PFSK-1 (cell line): ENCODE measurements around the gene OBP2B.

Experiments used
- FOXP2 ChIP-seq: optimal IDR thresholded peaks from 2 replicates; pipeline ENCODE3; 2011; ENCODE audit warnings: borderline replicate concordance, control low read depth, inconsistent platforms; ENCODE audit not compliant: insufficient read depth; ENCODE audit errors: extremely low read length, extremely low read depth
- POLR2AphosphoS5 ChIP-seq: IDR thresholded peaks from 2 replicates; pipeline ENCODE4 v1.6.1; 2012; ENCODE audit warnings: low read depth, mild to moderate bottlenecking, control low read depth, low read length, moderate library complexity
- SIN3A ChIP-seq: IDR thresholded peaks from 2 replicates; pipeline ENCODE4 v1.6.1; 2012; ENCODE audit warnings: mild to moderate bottlenecking, low read length, moderate library complexity, borderline replicate concordance; ENCODE audit not compliant: insufficient read depth
- TAF1 ChIP-seq: IDR thresholded peaks from 2 replicates; pipeline ENCODE4 v1.6.1; 2012; ENCODE audit warnings: low read length, control low read depth, borderline replicate concordance; ENCODE audit not compliant: insufficient read depth
- TF ChIP-seq, protein P1 (sequence below), 2 experiments: IDR thresholded peaks; 2 replicates each; pipeline versions ENCODE4 v1.6.1 to v1.8.0; 2011 to 2012; ENCODE audit warnings: low read depth in 2 of 2, low read length in 2 of 2, control low read depth in 1 of 2, inconsistent platforms in 1 of 2, mild to moderate bottlenecking in 1 of 2, moderate library complexity in 1 of 2; ENCODE audit not compliant: insufficient read depth in 1 of 2

The OBP2B gene

DNA sequence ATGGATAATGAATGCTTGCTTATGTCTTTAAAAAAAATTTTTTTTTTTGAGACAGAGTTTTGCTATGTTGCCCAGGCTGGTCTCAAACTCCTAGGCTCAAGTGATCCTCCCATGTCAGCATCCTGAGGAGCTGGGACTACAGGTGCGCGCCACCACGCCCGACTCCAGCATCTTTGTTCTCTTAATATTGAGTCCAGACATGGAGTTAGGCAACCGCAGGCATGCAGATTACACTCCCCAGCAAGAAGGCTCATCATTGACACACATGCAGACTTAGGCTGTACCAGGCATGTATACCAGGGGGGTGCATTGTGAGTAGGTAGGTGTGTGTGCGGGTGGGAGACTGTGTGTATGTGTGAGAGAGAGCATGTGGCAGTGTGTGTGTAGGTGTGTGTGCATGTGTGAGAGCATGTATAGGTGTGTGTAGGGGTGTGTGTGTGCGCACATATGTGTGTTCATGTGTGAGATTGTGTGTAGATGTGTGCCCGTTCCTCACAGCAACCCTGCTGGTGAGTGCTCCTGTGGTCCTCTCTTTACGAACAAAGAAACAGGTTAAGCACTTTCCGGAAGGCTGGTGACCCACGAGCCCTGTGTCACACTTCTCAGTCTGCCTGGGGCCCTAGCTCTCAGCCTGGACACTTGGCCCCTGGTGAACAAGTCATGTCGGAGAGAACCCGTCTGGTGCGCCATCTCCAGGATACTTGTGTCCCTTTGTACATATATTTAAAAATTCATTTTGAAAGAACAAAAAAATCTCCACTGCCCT lies 6.2 kb downstream of the OBP2B start:
- TF ChIP-seq SIN3A, result no peak
- TF ChIP-seq TAF1, result no peak
- no peak for TF ChIP-seq FOXP2
- TF ChIP-seq, protein P1, sequence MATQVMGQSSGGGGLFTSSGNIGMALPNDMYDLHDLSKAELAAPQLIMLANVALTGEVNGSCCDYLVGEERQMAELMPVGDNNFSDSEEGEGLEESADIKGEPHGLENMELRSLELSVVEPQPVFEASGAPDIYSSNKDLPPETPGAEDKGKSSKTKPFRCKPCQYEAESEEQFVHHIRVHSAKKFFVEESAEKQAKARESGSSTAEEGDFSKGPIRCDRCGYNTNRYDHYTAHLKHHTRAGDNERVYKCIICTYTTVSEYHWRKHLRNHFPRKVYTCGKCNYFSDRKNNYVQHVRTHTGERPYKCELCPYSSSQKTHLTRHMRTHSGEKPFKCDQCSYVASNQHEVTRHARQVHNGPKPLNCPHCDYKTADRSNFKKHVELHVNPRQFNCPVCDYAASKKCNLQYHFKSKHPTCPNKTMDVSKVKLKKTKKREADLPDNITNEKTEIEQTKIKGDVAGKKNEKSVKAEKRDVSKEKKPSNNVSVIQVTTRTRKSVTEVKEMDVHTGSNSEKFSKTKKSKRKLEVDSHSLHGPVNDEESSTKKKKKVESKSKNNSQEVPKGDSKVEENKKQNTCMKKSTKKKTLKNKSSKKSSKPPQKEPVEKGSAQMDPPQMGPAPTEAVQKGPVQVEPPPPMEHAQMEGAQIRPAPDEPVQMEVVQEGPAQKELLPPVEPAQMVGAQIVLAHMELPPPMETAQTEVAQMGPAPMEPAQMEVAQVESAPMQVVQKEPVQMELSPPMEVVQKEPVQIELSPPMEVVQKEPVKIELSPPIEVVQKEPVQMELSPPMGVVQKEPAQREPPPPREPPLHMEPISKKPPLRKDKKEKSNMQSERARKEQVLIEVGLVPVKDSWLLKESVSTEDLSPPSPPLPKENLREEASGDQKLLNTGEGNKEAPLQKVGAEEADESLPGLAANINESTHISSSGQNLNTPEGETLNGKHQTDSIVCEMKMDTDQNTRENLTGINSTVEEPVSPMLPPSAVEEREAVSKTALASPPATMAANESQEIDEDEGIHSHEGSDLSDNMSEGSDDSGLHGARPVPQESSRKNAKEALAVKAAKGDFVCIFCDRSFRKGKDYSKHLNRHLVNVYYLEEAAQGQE (IDR thresholded peaks at IDR 0.05; ENCODE audit: insufficient read depth in 1 of 2, low read depth in 2 of 2, low read length in 2 of 2), result no peak
- TF ChIP-seq POLR2AphosphoS5, result no peak

DNA sequence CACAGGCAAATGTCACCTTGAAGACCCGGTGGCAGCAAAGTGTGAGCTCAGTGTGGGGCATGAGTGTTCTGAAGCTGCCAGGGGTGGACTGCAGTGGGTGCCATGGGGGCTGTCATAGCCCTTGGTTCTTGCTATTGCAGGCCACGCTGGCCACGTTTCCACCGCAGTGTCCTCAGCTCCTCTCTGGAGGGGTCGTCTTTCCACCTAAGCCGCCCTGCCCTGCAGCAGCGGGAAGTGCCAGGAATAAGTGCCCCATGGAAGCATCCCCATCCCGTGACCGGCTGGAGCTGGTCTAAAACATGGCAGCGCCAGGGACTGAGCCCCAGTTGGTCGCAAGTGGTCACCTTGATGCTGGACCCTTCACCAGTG lies 6.9 kb downstream of the OBP2B start:
- TF ChIP-seq FOXP2 (no peak), POLR2AphosphoS5 (no peak), SIN3A (no peak), TAF1 (no peak)
- TF ChIP-seq, protein P1 (IDR thresholded peaks at IDR 0.05; ENCODE audit: insufficient read depth in 1 of 2, low read depth in 2 of 2, low read length in 2 of 2), result no peak

DNA sequence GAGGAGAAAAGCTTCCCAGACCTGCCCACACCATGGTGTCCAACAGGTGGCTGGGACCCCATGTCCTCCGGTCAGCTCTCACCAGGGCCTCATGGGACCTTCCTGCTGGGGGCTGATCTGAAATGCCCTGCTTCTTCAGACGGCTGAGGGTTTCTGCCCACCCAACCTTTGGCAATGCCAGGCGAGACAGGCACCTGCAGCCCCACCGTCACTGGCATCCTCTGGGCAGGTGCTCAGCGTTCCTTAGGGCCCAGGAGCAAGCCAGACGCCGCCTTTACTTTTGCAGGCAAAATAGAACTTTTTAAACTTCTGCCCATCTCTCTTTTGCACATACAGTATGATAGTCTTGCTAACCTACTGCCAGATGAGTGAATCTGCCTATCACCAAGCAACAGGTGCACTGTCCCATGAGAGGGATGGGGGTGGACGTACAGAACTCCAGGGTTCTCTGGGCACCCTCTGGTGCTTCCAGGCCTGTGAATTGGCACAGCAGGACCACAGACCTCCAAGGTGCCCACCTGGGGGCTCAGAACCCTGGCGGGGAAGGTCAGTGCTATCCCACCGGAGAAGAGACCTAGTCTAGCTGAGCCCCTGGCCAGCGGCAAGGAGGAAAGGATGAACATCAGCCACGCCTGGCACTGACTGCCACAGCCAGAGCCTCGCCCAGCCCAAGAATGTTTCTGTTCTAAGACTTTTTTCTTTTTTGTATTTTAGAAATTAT lies 7.5 kb downstream of the OBP2B start:
- TF ChIP-seq FOXP2 (no peak), POLR2AphosphoS5 (no peak), SIN3A (no peak), TAF1 (no peak)
- TF ChIP-seq, protein P1 (IDR thresholded peaks at IDR 0.05; ENCODE audit: insufficient read depth in 1 of 2, low read depth in 2 of 2, low read length in 2 of 2), result no peak

DNA sequence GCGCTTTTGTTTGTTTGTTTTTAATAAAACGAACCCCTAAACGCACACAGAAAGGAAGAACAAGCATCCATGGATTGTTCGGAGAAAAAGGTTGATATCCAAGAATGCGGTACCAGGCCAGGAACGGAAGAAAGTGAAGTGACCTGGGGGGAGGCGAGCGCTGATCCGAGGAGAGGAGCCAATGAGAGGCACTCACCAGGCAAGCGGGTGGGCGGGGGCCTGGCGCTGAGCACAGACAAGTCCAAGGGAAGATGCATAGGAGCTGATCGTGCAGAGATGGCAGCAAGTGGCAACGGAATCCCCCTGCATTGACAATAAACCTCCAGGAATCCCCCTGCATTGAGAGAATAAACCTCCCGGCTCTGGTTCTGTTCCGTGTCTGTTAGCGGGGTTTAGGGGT lies 8.4 kb downstream of the OBP2B start:
- TF ChIP-seq, protein P1 (IDR thresholded peaks at IDR 0.05; ENCODE audit: insufficient read depth in 1 of 2, low read depth in 2 of 2, low read length in 2 of 2), result no peak
- no peak for TF ChIP-seq FOXP2
- no peak for TF ChIP-seq POLR2AphosphoS5
- no peak for TF ChIP-seq SIN3A
- no peak for TF ChIP-seq TAF1
